Stimulated activated CD8-positive, alpha-beta memory T cell treated with anti-CD3 and anti-CD28 coated beads, Interleukin-4, amount 100 ng/mL, for 4 hours (primary cell): ENCODE data around the gene PIGQ.

Experiments
- DNase-seq, 2 donors: peaks; one replicate each; pipeline ENCODE4 v3.0.0-alpha.2; 2020; ENCODE audit warnings: low read depth in 2 of 2, low spot score in 1 of 2

The PIGQ gene

DNA sequence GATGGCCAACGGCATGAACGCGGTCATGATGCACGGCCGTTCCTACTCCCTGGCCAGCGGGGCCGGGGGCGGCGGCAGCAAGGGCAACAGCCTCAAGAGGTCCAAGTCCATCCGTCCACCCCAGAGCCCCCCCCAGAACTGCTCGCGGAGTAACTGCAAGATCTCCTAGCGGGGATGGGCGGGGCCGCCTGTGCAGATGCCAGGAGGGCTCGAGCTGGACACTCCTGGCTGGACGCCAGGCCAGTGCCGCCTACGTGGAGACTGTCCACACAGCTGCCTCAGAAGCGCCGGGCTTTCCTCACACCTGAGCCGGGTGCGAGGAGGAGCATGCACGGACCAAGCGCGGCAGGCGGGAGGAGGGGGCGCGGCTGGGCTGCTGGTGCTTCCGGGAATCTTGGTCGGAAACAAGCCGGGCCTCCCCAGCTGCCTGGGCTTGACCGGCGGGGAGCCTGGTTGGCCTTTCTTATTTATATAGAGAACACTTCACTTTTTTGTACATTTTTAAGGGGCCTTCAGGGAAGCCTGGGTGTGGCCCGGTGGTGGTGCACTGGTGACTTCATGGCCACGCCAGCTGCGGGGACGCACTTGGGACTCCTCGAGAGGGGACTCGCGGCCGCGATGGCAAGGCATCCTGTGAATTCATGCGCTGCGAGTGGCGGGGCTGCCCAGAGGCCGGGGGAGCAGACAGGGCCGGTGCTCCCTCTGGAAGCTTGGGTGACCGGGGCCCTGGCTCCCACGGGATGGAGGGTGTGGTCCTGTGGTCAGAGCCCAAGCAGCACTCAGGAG is 57.9 kb downstream of the PIGQ start:
- no peak for DNase-seq

DNA sequence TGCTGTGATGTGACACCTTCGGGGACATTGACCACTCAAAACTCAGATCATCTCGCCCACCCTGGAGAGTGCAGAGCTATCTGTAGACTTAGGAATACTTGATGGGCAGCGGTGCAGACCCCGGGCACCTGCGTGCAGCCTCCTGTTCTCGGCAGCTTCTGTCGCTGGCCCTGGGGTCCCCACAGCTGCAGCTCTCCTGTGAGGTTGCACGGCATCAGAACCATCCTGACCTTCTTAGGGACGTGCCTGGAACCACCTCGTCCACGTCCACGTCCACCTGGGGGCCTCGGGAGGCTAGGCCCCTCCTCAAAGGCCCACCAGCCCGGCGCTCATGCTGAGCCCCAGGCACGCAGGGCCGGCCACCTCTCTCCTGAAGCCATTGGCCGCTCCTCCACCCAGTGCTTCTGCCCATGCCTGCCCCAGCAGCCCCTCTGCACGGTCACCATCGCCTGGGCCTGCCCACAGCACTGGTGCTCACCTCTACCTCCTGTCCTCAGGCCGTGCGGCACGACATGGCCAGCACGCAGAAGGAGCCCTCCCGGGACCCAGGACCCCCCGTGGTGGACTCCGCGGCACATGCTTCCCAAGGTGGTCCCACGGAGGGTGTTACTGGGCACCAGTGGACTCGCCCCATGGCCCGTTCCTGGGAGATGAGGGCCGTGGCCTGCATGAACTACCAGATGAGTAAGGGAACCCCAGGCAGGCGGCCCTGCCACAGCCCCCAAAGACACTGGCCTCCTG is 58.7 kb downstream of the PIGQ start:
- DNase-seq = no peak

DNA sequence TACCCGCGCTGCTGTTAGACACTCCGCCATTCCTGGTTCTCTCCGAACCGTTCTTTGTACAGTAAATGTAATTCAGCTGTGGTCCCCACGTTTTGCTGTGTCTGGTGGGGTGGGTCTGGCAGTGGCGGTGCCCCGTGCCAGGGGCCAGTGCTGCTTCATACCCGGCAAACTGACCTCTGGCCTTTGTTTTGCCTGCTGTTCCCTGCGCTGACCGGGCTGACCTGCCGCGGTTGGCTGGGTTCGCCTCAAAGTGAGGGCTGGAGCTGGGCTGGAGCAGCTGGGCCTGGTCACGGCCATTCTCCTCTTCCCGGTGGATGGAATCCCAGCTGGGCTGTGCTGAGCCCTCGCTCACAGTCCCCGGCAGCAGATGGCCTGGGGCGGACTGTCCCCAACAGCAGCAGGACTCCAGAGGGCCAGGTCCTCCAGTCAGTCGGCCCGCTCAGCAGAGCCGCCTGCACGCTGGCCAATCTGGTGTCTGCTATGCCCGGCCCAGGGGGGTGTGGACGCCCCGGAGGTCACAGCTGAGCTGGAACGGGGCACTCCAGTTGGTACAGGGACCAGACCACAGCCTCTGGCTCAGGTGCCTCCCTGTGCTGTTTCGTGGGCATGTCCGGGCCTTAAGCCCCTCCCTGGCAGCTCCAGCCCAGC is 59.5 kb downstream of the PIGQ start:
- DNase-seq = no peak

DNA sequence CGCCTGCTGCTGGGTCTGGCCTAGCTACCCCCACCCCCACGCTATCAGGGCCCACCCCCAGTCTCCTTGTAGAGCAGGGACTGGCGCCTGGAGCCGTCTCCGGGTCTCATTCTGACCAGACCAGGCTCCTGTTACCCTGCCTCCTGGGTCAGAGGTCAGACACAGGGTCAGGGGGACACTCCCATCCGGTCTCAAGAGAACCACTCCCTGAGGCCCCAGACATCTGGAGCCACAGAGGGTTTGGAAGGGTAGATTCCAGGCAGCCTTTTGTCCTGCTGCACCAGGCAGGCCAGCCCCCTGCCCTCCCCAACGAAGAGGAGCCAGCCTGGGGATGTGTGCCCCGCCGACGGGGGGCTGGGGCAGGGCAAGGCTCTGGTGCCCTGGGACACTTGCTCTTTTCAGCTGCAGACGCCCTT is 60.1 kb downstream of the PIGQ start:
- no peak for DNase-seq

DNA sequence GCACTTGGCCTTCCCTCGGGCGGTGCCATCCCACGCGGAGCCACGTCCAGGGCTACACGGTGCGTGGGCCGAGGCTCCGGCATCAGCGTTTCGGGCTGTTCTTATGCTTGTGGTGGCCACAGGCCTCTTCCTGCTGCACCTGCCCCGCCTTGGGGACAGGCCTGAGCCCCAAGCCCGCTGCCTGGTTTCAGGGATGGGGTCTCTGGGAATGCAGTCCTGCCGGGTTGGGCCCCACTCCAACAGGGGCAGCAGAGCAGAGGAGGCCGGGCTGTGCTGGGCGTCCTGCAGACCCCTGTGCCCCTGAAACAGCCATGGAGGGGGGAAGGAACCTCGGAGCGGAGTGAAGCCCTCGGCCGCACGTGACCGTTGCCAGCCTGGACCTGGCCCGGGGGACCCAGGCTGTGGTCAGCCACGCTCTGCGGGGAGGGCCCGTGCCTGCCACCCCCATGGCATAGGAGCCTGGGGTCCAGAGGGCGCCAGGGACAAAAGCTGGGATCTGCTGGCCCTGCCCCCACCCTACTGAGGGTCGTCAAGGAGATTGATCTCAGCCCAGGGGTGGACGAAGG is 60.6 kb downstream of the PIGQ start:
- DNase-seq = no peak

DNA sequence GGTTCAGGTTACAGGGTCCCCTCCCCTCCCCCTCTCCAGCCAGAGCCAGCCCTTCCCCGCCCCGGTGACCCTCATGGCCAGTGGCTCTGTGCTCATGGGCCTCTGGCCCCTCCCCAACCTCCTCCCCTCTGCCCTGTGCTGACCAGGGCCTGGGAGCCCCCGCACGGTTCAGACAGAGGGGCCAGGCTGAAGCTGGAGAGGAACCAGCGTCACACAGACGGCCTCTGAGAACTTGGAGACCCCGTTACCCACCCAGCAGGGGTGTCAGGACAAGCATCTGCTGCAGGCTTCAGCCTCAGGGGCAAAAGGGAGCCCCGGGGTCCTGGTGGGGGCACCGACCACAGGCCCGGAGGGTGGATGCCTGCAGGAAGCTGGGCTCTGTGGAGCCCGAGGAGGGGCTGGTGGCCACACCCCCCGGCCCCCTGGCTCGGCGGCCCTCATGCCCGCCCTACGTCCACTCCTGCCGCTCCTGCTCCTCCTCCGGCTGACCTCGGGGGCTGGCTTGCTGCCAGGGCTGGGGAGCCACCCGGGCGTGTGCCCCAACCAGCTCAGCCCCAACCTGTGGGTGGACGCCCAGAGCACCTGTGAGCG is 61.1 kb downstream of the PIGQ start, which contains the start of gene WFIKKN1:
Gene WFIKKN1 (plus strand): TSS at position 171 of the 591 bp plus-strand sequence. CDS start 269 bp downstream, at position 440.
- no peak for DNase-seq

DNA sequence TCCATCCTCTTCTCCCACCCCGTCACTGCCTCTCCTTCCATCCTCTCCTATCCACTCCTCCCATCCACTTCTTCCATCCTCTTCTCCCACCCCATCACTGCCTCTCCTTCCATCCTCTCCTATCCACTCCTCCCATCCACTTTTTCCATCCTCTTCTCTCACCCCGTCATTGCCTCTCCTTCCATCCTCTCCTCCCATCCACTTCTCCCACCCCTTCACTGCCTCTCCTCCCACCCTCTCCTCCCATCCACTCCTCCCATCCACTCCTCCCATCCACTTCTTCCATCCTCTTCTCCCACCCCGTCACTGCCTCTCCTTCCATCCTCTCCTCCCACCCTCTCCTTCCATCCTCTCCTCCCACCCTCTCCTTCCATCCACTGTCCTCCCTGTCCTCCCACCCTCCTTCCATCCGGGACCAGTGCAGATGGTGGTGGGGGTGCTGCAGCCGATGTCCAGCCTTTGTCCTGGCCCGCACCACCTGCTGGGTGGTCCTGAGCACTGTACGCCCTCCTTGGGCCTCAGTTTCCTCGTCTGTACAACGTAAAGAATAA is 62.1 kb downstream of the PIGQ start:
- DNase-seq = no peak

DNA sequence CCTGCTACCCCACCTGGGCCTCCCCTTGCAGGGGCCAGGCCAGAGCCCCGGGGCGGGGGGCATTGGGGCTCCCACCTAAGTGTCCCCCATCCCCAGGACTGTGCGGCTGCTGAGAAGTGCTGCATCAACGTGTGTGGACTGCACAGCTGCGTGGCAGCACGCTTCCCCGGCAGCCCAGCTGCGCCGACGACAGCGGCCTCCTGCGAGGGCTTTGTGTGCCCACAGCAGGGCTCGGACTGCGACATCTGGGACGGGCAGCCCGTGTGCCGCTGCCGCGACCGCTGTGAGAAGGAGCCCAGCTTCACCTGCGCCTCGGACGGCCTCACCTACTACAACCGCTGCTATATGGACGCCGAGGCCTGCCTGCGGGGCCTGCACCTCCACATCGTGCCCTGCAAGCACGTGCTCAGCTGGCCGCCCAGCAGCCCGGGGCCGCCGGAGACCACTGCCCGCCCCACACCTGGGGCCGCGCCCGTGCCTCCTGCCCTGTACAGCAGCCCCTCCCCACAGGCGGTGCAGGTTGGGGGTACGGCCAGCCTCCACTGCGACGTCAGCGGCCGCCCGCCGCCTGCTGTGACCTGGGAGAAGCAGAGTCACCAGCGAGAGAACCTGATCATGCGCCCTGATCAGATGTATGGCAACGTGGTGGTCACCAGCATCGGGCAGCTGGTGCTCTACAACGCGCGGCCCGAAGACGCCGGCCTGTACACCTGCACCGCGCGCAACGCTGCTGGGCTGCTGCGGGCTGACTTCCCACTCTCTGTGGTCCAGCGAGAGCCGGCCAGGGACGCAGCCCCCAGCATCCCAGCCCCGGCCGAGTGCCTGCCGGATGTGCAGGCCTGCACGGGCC is 62.9 kb downstream of the PIGQ start:
- DNase-seq = no peak

DNA sequence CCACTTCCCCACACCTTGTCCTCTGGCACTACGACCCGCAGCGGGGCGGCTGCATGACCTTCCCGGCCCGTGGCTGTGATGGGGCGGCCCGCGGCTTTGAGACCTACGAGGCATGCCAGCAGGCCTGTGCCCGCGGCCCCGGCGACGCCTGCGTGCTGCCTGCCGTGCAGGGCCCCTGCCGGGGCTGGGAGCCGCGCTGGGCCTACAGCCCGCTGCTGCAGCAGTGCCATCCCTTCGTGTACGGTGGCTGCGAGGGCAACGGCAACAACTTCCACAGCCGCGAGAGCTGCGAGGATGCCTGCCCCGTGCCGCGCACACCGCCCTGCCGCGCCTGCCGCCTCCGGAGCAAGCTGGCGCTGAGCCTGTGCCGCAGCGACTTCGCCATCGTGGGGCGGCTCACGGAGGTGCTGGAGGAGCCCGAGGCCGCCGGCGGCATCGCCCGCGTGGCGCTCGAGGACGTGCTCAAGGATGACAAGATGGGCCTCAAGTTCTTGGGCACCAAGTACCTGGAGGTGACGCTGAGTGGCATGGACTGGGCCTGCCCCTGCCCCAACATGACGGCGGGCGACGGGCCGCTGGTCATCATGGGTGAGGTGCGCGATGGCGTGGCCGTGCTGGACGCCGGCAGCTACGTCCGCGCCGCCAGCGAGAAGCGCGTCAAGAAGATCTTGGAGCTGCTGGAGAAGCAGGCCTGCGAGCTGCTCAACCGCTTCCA is 63.7 kb downstream of the PIGQ start:
- no peak for DNase-seq
